Fibroblast of pulmonary artery (primary cell): ENCODE results near the gene PMVK.
A peak's percentile ranks its signal among the peaks of the same experiment; 100 is the strongest.

Experiments used
- DNase-seq: peaks from one replicate; pipeline ENCODE4 v3.0.0-alpha.2; 2010; ENCODE audit warnings: low read depth
- H3K4me3 ChIP-seq: replicated peaks from 2 replicates; pipeline ENCODE4 v1.5.1; 2011; ENCODE audit warnings: low read depth, mild to moderate bottlenecking, control low read depth, low read length, moderate library complexity
- TF ChIP-seq, protein P1 (sequence below): IDR thresholded peaks from 2 replicates; pipeline ENCODE4 v1.5.1; 2011; ENCODE audit warnings: mild to moderate bottlenecking, control low read depth, low read length, inconsistent platforms; ENCODE audit errors: missing control alignments

The PMVK gene

DNA sequence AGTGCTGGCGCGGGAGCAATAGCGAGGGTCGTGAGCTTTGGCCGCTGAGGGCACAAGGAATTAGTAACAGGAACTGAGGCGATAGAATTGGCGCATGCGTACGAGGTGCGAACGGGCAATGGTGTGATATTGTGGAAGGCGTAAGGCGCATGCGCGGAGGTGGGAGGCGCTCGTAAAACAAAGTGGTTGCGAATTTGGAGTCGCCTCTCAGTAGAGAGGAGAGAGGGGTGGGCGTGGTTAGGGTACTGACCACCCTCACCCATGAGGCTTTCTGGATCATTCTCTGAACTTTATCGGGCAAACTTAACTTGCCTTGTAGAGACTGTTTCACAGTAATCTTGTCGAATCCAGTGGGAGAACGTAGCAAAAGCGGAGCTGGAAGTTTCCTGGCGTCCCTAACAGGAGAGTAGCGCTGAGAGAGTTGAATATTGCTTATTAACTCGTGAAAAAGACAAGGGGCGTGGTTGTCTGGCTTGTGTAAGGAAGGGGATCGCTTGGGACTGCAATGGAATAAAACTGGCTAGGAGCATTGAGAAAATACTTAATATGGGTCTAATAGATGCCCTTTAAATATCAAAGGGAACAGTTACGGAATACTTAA lies 38.4 kb upstream of the PMVK start:
- peak; percentile 97 for DNase-seq
- peak overlapping the region; percentile 83 for H3K4me3 ChIP-seq
- TF ChIP-seq, protein P1, sequence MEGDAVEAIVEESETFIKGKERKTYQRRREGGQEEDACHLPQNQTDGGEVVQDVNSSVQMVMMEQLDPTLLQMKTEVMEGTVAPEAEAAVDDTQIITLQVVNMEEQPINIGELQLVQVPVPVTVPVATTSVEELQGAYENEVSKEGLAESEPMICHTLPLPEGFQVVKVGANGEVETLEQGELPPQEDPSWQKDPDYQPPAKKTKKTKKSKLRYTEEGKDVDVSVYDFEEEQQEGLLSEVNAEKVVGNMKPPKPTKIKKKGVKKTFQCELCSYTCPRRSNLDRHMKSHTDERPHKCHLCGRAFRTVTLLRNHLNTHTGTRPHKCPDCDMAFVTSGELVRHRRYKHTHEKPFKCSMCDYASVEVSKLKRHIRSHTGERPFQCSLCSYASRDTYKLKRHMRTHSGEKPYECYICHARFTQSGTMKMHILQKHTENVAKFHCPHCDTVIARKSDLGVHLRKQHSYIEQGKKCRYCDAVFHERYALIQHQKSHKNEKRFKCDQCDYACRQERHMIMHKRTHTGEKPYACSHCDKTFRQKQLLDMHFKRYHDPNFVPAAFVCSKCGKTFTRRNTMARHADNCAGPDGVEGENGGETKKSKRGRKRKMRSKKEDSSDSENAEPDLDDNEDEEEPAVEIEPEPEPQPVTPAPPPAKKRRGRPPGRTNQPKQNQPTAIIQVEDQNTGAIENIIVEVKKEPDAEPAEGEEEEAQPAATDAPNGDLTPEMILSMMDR = no peak

- DNase-seq = peak; percentile 100
- peak within 1 kb of the TSS; percentile 83 for H3K4me3 ChIP-seq
- TF ChIP-seq, protein P1 = no peak
Measured at GRCh38 chr1:154974102-154974807, 37.7 kb upstream of the PMVK start, which contains the start of gene CKS1B. CKS1B (plus strand) TSS chr1:154974681; CDS start chr1:154974746, 65 bp downstream.

DNA sequence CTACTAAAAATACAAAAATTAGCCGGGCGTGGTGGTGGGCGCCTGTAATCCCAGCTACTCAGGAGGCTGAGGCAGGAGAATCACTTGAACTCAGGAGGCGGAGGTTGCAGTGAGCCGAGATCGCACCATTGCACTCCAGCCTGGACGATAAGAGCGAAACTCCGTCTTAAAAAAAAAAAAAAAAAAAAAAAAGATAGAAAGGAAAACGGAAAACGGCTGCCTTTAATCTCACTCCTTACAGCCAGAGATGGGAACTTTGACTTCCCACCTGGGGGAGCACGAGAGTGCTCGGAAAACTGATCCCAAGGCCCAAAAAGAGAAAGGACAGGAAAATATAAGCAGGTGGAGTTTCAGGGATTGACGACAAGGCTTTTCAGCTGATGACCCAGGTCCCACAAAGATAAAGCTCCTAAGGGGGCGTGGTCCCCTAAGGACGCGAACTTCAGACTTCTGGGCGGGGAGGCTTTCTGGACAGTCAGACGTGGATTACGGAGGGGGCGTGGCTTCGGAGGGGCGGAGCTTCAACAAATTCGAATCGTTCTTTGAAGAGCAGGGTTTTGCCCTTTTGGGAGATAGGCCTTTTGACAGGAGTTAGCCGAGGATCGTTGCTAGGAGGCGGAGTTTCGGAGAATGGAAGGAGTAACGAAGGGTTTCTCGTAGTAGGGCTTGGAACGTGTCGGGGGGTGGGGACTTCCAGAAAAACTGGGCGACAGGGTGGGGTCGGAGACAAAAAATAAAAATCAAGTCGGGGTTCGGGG lies 37.0 kb upstream of the PMVK start:
- peak; percentile 98 for DNase-seq
- peak overlapping the region; percentile 83 for H3K4me3 ChIP-seq
- TF ChIP-seq, protein P1 = peak; percentile 29

GRCh38 chr1:154972517-154973343 lies 36.2 kb upstream of the PMVK start:
- peak overlapping the region; percentile 83 for H3K4me3 ChIP-seq

DNA sequence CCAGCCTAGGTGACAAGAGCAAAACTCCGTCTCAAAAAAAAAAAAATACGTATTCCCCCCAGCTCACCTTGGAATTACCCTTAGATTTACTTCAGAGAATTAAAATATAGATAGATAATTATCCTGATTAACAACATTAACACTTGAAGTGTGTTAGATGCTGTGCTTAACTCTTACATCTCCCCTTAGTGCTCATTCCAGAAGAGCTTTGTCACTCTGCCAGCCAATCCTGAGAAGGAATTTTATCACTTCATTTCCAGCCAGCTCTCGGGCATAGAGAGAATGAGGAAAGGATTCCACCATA lies 35.6 kb upstream of the PMVK start:
- peak overlapping the region; percentile 83 for H3K4me3 ChIP-seq
- TF ChIP-seq, protein P1 = no peak
- DNase-seq = no peak

More at GRCh38 chr1:154972517-154973343, 36.2 kb upstream of the PMVK start:
- TF ChIP-seq, protein P1 = no peak
- peak; percentile 98 for DNase-seq

DNA sequence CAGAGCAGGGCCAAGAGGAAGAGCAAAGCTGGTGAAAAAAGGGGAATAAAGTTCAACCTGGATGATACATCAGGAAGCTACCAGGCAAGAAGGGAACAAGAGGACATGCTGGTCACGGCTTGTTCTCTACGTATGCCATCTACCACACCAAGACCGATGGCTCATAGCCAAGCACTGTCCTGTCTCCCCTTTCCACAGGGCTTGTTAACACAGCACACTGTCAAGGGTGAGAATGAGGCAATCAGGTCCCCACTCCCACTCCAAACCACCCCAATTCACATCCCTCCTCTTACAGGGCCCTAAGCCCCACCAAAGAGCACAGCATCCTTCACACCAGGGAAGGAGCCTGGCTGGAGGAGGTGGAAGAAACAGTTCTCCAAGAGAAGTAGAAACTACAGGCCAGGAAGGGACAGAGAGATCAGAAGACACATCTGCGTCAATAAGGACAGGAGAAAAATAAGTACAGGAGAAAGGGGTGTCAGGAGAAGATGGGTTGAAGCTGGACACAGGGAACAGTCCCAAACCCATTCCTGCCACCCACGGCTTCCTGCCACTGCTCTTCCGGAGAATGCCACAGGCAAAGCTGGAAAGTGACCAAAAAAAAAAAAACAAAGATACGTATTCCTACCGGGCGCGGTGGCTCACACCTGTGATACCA lies 35.0 kb upstream of the PMVK start:
- TF ChIP-seq, protein P1 = no peak

More for the DNA sequence above, 35.0 kb upstream of the PMVK start:
- peak; percentile 35 for DNase-seq
- peak overlapping the region; percentile 83 for H3K4me3 ChIP-seq
